ENCODE results near the gene EML6.

DNA sequence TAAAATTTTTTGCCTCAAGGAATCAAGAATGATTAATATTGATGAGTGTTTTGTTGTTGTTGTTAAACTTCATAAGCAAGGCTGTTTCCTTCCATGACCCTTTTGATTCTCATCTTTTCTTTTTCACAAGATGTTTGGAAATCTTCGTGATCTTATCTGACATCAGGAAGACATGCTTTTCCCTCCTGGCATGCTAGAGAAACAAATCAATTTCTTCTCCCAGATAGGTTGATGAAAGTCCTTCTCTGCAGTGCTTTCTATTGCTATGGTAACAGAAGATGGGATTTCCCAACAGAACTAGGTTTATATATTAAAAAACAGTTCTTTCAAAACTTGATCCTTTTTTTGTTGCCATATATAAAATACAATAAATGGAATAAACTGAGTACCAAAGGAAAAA lies 85.2 kb downstream of the EML6 start:
- TF ChIP-seq, protein P1, sequence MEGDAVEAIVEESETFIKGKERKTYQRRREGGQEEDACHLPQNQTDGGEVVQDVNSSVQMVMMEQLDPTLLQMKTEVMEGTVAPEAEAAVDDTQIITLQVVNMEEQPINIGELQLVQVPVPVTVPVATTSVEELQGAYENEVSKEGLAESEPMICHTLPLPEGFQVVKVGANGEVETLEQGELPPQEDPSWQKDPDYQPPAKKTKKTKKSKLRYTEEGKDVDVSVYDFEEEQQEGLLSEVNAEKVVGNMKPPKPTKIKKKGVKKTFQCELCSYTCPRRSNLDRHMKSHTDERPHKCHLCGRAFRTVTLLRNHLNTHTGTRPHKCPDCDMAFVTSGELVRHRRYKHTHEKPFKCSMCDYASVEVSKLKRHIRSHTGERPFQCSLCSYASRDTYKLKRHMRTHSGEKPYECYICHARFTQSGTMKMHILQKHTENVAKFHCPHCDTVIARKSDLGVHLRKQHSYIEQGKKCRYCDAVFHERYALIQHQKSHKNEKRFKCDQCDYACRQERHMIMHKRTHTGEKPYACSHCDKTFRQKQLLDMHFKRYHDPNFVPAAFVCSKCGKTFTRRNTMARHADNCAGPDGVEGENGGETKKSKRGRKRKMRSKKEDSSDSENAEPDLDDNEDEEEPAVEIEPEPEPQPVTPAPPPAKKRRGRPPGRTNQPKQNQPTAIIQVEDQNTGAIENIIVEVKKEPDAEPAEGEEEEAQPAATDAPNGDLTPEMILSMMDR (conservative IDR thresholded peaks at IDR 0.05; ENCODE audit: low read depth, low read length): no peak
- no peak for TF ChIP-seq EZH2 (IDR thresholded peaks at IDR 0.05; ENCODE audit: low read length, unreplicated experiment)
- TF ChIP-seq EZH2phosphoT487 (IDR thresholded peaks at IDR 0.05; ENCODE audit: borderline replicate concordance, low read length): no peak
